ENCODE measurements around the gene MAPKAP1.

Gene MAPKAP1

GRCh38 chr9:125674981-125675973 lies 31.7 kb downstream of the MAPKAP1 start:
- no peak for DNase-seq

GRCh38 chr9:125672876-125673275 lies 34.1 kb downstream of the MAPKAP1 start:
- no peak for DNase-seq

- no peak for DNase-seq
Observed at GRCh38 chr9:125663127-125663526, 43.9 kb downstream of the MAPKAP1 start.

GRCh38 chr9:125660557-125660956 lies 46.5 kb downstream of the MAPKAP1 start:
- no peak for DNase-seq

GRCh38 chr9:125659954-125660353 lies 47.1 kb downstream of the MAPKAP1 start:
- no peak for DNase-seq

- no peak for DNase-seq
Observed at GRCh38 chr9:125659201-125659840, 47.7 kb downstream of the MAPKAP1 start.

GRCh38 chr9:125656560-125656959 lies 50.4 kb downstream of the MAPKAP1 start:
- DNase-seq = no peak

GRCh38 chr9:125655691-125656410 lies 51.2 kb downstream of the MAPKAP1 start:
- DNase-seq = no peak

- no peak for DNase-seq
Observed at GRCh38 chr9:125655066-125655633, 51.9 kb downstream of the MAPKAP1 start.

- no peak for DNase-seq
Observed at GRCh38 chr9:125654121-125654520, 52.9 kb downstream of the MAPKAP1 start.

- DNase-seq = no peak
Observed at GRCh38 chr9:125653325-125653724, 53.7 kb downstream of the MAPKAP1 start.

GRCh38 chr9:125652759-125653158 lies 54.2 kb downstream of the MAPKAP1 start:
- DNase-seq = no peak

- DNase-seq = no peak
Observed at GRCh38 chr9:125652233-125652594, 54.8 kb downstream of the MAPKAP1 start.

- DNase-seq = no peak
Observed at GRCh38 chr9:125651576-125652232, 55.3 kb downstream of the MAPKAP1 start.

- no peak for DNase-seq
Observed at GRCh38 chr9:125650271-125650737, 56.7 kb downstream of the MAPKAP1 start.

GRCh38 chr9:125649826-125650225 lies 57.2 kb downstream of the MAPKAP1 start:
- DNase-seq = no peak

- peak in 1 of 58 donors; percentile 25 for DNase-seq
Observed at GRCh38 chr9:125649315-125649714, 57.7 kb downstream of the MAPKAP1 start.

- DNase-seq = no peak
Observed at GRCh38 chr9:125648294-125648693, 58.7 kb downstream of the MAPKAP1 start.

GRCh38 chr9:125646621-125647100 lies 60.3 kb downstream of the MAPKAP1 start:
- no peak for DNase-seq

GRCh38 chr9:125646217-125646616 lies 60.8 kb downstream of the MAPKAP1 start:
- no peak for DNase-seq
